ELF-1 (cell line): ENCODE measurements around the gene NAGA.

ENCODE experiments used
- DNase-seq: peaks from one replicate; pipeline ENCODE4 v3.0.0-alpha.2; 2016; ENCODE audit warnings: low read depth, low spot score

The NAGA gene

GRCh38 chr22:42050641-42051180, 19.9 kb downstream of the NAGA start:
- DNase-seq: no peak

- DNase-seq: no peak
Observed at GRCh38 chr22:42041784-42042183, 28.8 kb downstream of the NAGA start.

- no peak for DNase-seq
Observed at GRCh38 chr22:42039271-42039670, 31.3 kb downstream of the NAGA start.

- no peak for DNase-seq
Observed at GRCh38 chr22:42035256-42035655, 35.4 kb downstream of the NAGA start.

GRCh38 chr22:42033263-42034181, 37.1 kb downstream of the NAGA start:
- DNase-seq: no peak

- DNase-seq: no peak
Observed at GRCh38 chr22:42026705-42027104, 43.9 kb downstream of the NAGA start.

GRCh38 chr22:42025421-42025820, 45.2 kb downstream of the NAGA start:
- DNase-seq: no peak

- no peak for DNase-seq
Observed at GRCh38 chr22:42022162-42022847, 48.3 kb downstream of the NAGA start.

- DNase-seq: no peak
Observed at GRCh38 chr22:42021571-42021970, 49.0 kb downstream of the NAGA start.

- no peak for DNase-seq
Observed at GRCh38 chr22:42018224-42018623, 52.4 kb downstream of the NAGA start.

GRCh38 chr22:42016111-42016510, 54.5 kb downstream of the NAGA start:
- no peak for DNase-seq

- no peak for DNase-seq
Observed at GRCh38 chr22:42013385-42013784, 57.2 kb downstream of the NAGA start.

GRCh38 chr22:42010778-42011177, 59.8 kb downstream of the NAGA start:
- no peak for DNase-seq
